Glomerular visceral epithelial cell (primary cell): ENCODE data around the gene LTBP1.

Source experiments
- DNase-seq: peaks from one replicate; pipeline ENCODE4 v3.0.0-alpha.2; 2016; ENCODE audit errors: extremely low spot score

The LTBP1 gene

DNA sequence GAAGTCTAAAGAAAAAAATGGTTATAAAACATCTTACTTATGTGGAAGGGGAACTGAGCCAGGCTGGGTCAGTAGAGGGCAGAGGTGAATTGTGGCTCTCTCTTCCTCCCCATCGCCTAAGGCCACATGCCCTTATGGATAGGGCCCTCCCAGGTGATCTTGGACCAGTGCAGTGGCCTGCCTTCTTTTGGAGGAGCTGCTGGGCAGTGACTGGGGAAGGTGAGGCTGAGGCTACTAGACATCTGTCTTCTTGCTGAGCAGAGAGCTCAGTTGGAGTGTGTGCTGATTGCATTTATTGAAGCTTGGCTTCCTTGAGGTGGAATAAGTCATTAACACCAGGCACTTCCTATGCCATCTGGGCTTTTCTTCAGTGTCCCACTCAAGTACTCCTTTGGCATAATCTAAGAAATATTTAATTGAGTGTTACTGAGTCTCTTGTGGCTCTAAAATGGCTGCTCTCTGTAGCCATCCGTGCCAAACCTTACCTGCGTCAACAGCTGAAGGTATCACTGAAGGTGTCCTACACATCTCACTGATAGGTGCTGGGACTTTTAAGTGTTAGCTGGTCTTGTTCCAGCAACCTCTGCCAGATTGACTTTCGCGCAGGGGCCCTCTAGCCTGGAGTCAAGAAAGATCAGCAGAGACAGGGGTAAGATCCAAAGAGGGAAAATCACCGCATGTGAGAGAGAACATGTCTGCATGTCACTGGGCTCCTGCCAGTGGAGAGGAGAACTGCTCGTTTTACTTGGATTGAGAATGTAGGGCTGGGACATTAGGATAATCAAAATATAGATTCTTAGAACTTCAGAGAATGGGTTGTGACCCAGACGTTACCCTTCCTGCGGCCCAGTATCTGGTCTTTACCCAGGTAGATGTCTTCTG lies 256.1 kb downstream of the LTBP1 start:
- no peak for DNase-seq

DNA sequence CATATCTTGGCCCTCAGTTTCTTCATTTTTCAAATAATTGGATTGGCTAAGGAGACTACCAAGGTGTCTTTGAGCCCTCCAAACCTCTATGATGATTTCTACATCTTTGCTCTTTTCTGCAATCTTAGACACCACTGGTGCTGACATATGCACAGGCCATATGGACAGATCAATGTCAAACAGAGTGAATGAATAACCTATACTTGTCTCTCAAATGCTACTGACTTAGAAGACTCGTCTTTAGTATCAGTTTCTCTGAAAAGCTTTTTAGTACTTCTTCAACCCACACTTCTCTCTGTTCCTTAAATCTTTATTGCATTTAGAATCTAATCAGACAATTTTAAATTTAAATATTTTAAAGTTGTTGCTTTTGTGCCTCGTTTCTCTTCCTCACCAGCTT lies 258.2 kb downstream of the LTBP1 start:
- DNase-seq, result no peak

DNA sequence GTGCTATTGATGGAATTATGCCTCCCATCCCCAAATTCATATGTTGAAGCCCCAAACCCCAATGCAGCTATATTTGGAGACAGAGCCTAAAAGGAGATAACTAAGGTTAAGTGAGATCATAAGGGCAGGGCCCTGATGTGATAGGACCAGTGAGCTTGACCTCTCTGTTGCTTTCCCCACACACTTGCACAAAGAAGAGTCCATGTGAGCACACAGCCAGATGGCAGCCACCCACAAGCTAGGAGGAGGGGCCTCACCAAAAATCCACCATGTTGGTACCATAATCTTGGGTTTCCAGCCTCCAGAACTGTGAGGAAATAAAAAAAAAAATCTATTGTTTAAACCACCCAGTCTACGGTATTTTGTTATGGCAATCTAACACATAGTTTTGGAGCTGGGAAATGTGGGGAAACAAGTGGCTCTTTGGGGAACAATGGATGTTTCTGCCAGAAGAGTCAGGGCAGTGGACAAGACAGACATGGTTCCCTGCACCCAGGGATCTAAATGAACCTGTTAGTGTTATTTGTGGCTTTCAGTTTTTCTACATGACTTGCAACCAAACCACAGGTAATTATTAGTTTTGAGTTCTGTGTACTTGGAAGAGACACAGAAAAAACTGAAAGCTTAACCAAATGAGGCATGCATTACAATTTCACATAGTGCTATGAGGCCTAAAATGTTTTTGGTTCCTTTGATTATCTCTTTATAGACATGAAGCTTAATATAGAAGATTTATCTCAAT lies 259.1 kb downstream of the LTBP1 start:
- DNase-seq, result peak; percentile 34

DNA sequence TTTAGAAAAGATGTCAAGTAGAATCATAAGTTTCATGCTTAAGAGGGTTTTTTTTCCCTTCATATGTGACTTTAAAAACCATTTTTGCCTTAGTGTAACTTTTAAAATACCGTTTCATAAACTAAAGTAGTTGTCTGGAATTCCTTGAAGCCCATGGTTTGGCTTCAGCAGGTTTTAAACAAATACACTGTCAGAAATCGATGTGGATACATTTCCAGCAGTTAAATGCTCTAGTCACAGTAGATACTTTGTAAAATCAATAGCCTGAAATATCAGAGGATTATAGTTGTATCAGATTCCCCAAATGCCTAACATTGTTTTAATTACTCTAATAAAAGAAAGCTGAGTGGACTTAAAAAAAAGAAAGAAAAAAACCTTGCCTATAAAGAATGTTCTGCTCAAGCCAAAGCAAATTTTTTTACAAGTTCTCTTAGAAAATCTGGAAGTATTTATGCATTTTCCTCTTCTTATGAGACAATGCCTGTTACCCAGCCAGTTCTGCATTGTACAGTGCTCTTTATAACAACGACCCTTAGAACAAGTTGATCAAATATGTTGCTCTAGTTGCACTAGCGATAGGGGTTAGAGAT lies 260.5 kb downstream of the LTBP1 start:
- no peak for DNase-seq

DNA sequence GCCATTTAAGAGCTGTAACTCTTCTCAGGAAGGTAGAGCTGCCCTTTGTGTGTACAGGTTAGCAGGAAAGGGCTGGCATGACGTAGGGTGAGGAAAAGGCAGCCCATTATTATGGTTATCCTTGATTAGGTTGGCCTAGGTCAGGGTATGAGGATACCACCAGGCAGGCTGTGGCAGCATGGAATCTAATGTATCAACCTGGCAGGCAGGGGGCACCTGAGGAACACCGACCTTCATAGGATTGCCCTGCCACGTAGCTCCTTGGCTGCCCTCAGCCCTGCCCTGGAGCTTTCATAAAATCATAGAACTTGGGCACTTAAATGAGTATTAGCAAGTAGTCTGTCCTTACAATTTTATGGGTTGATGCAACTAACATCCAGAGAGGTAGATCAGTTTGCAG lies 261.6 kb downstream of the LTBP1 start:
- no peak for DNase-seq

DNA sequence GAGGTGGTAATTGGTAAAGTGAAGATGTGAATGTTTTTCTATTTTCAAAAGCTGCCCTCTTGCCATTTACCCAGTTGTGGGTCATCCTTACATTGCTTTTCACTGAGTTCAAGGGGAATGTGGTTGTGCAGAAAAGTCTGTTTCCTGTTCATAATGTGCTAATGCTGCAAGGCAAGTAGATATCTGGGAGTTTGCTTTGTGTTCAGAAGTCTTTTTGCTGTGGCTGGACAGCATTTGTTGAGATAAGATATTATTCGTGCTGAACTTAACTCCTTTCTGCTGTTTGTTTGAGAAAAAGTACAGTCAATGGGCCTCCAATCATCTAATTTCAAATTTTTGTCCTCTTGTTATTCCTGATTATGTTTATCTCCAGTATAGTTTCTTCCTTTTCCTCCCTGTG lies 263.2 kb downstream of the LTBP1 start:
- DNase-seq, result no peak

DNA sequence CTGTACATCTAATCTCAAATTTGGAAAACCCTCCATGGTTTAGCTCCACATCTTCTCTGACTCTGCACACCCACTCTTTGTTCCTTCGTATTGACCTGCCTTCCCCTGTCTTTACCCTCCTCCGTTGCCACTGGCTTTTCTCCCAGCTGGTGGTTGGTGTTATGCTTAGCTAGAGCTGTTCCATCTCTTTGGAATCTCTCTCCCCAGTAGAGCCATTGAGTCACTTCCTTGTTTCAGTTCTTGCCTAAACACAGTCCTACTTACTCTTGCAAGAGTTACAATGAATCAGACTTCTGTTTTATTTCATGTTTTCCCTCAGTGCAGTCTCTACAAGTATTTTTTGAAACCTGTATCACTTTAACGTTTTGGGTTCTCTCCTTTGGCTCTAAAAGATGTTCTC lies 263.9 kb downstream of the LTBP1 start:
- DNase-seq, result peak; percentile 76

DNA sequence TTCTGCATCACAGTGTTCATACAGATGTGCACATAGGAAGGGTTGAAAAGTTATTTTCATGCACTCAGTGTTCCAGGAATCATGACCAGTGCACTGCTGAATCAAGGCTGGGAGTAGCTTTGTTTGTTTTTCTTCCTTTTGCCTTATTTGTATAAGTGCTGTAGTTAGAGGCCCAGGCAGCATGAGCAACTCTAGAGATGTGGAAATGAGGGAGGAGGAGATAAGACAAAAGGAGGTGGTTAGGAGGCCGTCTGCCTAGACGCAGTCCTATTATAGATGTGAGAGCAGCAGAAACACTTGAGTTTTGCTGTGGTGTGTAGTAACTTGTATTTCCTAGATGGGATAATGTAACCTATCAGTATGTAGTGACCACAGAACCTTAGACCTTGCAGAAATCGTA lies 265.4 kb downstream of the LTBP1 start:
- DNase-seq, result no peak

DNA sequence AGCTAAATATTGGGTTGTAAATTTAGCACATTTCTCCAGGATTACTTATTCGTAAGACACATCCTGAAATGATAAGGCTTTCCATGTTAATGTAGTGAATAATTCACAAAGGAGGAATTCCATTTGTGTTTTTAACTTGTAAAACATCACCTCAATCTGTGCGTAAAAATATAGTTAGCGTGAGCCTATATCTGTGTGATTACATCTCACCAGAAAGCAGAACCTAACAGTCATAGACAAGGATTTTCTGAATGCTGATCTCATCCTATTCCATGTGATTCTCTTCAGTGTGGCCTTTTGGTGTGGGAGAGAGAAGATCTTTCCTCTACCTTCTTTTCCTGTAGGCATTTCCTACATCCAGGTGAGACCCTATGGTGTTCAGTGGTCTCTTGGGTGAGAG lies 266.5 kb downstream of the LTBP1 start:
- DNase-seq, result no peak

DNA sequence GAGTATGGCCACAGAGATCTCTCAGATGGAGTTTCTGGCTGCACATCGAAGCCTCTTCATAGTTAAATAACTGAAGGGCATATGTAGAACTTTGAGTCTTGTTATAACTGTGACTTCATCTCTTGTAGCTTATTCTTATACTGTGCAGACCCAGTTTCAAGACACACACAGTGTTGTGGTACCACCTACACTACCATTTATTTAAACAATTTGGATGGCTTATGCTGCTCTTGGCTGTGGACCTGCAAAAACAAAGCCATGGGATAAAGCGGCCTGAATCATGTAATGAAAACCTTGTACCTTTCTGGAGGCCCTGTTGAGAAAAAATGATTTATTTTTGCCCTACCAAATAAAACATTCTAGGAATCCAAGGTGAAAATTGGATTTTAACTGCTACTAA lies 266.9 kb downstream of the LTBP1 start:
- DNase-seq, result no peak

DNA sequence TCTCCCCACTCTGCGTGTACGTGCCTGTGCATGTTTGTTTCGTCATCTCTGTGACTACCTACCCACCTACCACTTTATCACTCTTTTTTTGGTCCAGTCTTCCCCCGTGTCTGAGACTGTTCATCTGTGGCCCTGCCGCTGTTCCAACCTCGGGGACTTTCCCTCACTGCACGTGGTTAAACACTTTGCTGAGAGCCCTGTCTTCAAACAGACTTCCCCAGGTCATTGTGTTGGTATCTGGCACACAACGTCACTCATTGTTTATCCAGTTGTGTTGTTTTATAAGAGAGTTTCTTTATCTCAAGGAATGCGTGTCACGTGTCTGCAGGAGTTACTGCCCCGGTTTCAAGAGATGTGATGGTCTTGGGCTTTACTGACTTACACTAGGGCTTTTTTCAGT lies 267.7 kb downstream of the LTBP1 start:
- no peak for DNase-seq

DNA sequence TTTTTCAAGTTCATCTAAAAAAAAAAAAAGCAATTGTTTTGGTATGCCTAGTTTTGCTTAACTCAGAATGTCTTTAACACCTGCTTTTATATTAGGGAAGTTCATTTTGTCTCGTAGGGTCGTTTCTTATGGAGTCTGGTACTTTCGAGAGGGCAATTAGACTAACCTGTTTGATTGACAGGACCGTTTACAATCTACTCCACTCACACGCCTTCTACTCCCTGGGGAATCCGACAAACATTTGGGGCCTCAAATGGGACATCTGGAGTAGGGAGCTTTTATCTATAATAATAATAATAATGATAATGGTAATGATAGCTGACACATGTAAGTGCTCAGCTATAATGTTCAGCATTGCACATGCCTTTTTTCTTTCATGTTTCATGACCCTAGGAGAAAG lies 268.1 kb downstream of the LTBP1 start:
- no peak for DNase-seq

DNA sequence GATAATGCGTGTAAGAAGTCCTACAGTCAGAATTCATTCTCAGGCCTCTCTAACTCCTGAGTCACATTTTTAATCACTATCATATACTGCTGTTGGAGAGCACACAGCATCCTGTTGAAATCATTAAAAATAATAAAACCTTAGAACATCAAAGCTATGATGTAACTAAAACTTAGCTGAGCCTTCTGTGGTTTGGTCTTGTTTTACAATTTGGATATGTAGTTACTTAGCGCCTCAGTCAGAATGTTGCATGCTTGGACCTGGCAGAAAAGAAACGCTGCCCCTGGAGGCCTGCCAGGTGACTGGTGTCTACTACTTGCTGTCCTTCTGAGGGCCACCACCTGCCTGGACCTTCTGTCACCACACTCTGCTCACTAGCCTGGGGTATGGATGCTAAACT lies 268.5 kb downstream of the LTBP1 start:
- DNase-seq, result peak; percentile 60

DNA sequence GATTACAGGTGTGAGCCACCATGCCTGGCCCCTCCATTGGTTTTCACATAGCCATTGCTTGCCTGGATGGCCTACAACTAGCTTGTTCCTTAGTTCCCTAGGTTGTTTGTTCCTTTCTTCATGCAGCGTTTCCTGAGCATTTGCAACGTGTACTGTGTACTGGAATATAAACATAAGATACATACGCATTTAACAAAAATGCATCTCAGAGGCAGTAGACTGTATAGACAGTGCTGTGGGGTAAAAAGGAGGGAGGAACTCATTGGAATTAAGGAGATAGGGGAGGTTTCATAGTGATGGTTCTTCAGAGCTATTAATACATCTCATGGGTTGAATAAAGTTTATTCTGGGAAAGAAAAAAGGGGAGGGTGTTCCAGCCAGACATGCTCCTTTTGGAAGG lies 269.2 kb downstream of the LTBP1 start:
- no peak for DNase-seq

DNA sequence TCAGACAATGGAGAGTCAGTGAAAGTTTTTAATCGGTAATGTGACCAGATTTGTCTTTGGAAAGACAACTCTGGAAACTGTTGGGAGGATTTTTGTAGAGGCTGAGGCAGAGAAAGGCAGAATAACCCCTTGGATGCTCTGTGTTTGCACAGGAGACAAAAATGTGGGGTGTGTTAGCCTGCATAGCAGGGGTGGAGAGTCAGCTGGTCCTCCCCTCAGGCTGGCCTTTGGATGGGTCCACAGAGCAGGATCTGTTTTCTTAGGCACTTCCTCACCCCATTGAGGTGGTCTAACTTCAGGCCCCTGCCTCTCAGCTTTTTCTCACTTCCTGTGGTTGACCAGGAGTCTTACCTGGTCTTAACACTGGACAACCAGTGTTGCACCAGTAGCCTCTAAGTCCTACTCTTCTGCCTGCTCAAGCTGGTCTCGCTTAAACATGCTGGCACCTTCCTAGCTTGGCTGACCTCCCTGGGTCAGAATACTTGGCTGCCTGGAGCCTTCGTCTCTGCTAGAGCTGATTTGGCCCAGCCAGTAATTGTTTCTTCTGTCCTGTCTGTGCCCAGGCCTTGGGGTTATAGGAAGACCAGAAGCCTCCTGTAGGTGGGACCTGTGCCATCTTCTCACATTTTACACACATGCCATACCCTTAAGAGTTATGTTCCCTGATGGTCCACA lies 269.9 kb downstream of the LTBP1 start:
- no peak for DNase-seq

DNA sequence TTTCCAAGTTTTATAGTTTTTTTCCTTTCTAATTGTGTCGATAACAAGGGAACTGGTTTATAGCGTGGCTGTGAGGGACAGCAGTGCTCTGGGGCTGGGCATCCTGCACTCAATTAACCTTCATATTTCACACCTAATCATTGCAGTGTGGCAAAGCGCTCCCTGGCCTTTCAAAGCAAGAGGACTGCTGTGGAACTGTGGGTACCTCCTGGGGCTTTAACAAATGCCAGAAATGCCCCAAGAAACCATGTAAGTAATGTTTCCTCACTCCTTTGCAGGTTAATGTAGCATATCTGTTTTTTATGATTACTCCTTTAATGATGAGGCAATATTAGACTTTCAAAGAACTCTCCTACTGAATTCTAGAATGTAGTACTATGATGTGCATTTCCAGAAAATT lies 270.7 kb downstream of the LTBP1 start:
- peak; percentile 35 for DNase-seq

DNA sequence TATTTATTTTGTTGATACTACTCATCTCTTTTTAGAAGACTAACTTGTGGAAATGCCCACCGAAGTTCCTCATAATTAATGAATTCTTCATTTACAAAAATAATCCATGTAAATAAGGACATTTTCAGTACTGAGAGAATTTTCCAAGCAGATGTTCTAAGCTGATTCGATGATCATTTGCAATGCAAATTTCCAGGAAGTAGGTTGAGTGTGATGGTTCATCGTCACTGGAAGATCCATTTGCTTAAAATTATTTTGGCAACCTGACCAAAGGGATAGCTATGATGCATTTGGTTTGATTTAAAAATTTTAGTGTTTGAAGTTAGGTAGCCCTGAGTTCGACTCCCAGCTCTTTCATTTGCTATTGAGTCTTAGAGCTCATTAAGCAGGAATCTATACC lies 272.4 kb downstream of the LTBP1 start:
- no peak for DNase-seq

DNA sequence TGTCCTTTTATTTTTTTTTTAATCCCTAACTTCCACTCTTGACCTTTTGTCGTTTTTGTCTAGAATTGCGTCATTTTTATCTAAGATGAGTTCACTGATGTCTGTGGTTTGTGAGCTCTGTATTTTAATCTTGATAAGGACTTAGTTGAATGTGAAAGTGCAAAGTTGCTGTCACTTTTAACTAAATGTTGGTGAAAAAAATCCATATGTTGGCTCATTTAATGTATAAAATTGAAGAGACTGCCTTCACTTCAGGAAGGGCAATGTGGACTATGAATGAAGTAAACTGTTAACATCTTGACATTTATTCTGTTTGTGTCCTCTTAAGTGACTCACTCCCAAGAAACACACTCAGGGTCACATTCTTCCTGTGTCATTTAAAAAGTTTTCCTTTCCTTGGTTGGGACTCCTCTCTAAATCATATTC lies 273.1 kb downstream of the LTBP1 start:
- DNase-seq, result no peak

DNA sequence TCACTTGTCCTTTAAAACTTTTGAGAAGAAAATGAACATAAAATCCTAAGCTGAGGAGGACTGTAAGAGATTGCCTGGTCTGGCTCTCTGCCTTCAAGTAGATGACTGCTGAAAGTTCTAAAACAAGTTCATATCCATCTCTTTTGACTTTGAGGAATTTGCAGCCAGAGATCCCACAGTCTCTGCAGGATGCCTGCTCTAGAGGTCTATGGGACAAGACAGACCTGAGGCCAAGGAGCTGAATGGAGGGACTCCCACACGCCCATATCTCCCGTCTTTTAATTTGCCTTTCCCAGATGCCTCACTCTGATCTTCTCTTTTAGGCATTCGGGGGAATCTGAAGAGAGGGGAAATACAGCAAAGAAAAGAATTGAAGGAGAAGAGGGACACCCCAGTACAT lies 273.8 kb downstream of the LTBP1 start:
- DNase-seq, result no peak

DNA sequence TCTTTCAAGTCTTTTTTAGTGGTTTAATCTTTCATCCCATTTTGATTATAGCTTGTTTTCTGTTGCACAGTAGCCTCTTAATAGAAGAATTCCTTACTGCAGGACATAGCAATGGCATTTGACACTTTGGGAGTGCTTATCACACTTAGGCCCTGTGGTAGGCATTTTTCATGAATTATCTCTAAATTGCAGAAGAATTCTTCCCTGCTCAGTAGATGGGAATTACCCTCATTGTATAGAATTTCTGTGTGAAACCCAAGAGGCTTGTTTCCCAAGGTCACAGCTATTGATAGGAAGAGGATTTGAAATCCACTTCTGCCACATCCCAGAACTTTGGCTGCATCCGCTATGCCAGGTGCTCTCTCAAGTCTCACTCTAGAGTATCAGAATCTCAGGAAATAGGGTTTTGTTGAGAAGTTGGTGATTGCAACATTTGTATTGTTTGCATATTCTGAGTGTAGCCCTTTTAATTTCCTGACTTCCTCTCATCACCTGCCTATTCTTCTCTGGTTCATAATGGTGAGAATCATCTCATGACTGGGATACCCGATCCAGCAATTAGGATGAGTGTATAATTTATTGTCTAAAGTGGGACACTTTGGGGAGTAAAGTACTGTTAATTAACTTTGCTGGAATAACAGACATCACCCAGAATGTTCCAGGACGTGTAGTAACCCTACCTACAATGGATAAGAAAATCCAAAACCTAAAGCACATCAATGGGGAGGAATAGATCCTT lies 274.5 kb downstream of the LTBP1 start:
- DNase-seq, result no peak

DNA sequence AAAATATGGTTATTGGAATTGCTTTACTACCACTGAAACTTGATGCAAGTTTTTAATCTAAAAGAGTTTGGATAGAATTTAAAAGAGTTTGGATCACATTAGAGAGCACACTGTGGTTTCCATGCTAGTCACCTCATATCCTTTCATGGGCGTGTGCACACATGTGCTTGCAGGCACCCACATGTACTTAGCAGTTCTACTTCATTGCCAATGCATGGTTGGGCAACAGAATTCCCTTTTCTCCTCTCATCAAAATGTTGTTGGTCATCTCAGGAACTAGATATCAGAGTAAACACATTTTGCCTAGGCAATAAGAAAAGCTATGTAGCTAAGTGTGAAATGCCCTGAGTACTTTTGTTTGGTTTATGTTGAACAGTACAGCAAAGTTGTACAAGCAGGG lies 275.6 kb downstream of the LTBP1 start:
- no peak for DNase-seq

DNA sequence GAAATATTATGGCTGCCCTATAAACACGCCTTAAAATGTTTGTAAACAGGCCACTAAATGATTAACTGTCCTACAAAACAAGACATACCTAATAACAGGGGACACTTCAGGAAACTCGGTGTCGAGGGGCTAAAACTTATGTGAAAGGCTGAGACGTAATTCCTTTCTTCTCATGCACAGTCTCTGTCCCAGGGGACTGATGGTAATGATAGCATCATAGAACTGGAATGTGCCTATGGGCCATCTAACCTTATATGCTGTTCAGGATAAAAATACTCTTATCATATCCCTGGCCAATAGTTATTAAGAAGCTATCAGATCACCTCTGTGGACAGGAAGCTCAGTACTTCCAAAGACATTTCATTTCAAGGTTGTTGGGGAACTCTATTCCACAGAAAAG lies 277.1 kb downstream of the LTBP1 start:
- no peak for DNase-seq
